HEK293 (cell line): Measurements from ENCODE around the gene CKS1B.

Experiments
- FEZF1 ChIP-seq: fragments of 450-650 bp; formaldehyde crosslinking; IDR thresholded peaks from 2 replicates; pipeline ENCODE4 v1.5.1; 2016; ENCODE audit warnings: missing biosample characterization, missing genetic modification characterization
- GLIS1 ChIP-seq: fragments of 450-650 bp; formaldehyde crosslinking; IDR thresholded peaks from 2 replicates; pipeline ENCODE4 v1.5.1; 2016; ENCODE audit warnings: missing biosample characterization, missing genetic modification characterization
- KLF8 ChIP-seq: fragments of 450-650 bp; formaldehyde crosslinking; IDR thresholded peaks from 2 replicates; pipeline ENCODE4 v1.5.1; 2016; ENCODE audit warnings: missing biosample characterization, missing genetic modification characterization
- KLF9 ChIP-seq: fragments of 450-650 bp; formaldehyde crosslinking; IDR thresholded peaks from 2 replicates; pipeline ENCODE4 v1.5.1; 2016; ENCODE audit warnings: missing biosample characterization, missing genetic modification characterization, low read depth
- OVOL3 ChIP-seq: fragments of 450-650 bp; formaldehyde crosslinking; IDR thresholded peaks from 2 replicates; pipeline ENCODE4 v1.5.1; 2016; ENCODE audit warnings: missing biosample characterization, missing genetic modification characterization
- SALL2 ChIP-seq: fragments of 450-650 bp; formaldehyde crosslinking; IDR thresholded peaks from 2 replicates; pipeline ENCODE4 v1.5.0; 2017; ENCODE audit warnings: missing biosample characterization, mild to moderate bottlenecking, missing genetic modification characterization, borderline replicate concordance
- SP2 ChIP-seq: fragments of 450-650 bp; formaldehyde crosslinking; IDR thresholded peaks from 2 replicates; pipeline ENCODE4 v1.5.1; 2016; ENCODE audit warnings: missing biosample characterization, missing genetic modification characterization
- TRIM28 ChIP-seq: IDR thresholded peaks from 2 replicates; pipeline ENCODE4 v1.6.1; 2011; ENCODE audit warnings: low read length, control low read depth, borderline replicate concordance
- ZBTB48 ChIP-seq: fragments of 450-650 bp; formaldehyde crosslinking; IDR thresholded peaks from 2 replicates; pipeline ENCODE4 v1.5.1; 2016; ENCODE audit warnings: missing biosample characterization, missing genetic modification characterization
- ZFP37 ChIP-seq: fragments of 450-650 bp; formaldehyde crosslinking; IDR thresholded peaks from 2 replicates; pipeline ENCODE4 v1.5.1; 2016; ENCODE audit warnings: missing biosample characterization, missing genetic modification characterization
- ZNF114 ChIP-seq: fragments of 450-650 bp; formaldehyde crosslinking; IDR thresholded peaks from 2 replicates; pipeline ENCODE4 v1.5.0; 2017; ENCODE audit warnings: missing biosample characterization, missing genetic modification characterization
- ZNF140 ChIP-seq: fragments of 450-650 bp; formaldehyde crosslinking; IDR thresholded peaks from 2 replicates; pipeline ENCODE4 v1.5.1; 2016; ENCODE audit warnings: missing biosample characterization, missing genetic modification characterization
- ZNF157 ChIP-seq: fragments of 450-650 bp; formaldehyde crosslinking; IDR thresholded peaks from 2 replicates; pipeline ENCODE4 v1.5.1; 2016; ENCODE audit warnings: missing biosample characterization, missing genetic modification characterization
- ZNF174 ChIP-seq: fragments of 450-650 bp; formaldehyde crosslinking; IDR thresholded peaks from 2 replicates; pipeline ENCODE4 v1.5.0; 2017; ENCODE audit warnings: missing biosample characterization, mild to moderate bottlenecking, missing genetic modification characterization
- ZNF19 ChIP-seq: fragments of 450-650 bp; formaldehyde crosslinking; IDR thresholded peaks from 2 replicates; pipeline ENCODE4; 2016; ENCODE audit warnings: missing biosample characterization, missing genetic modification characterization, low read depth
- ZNF24 ChIP-seq: fragments of 450-650 bp; formaldehyde crosslinking; IDR thresholded peaks from 2 replicates; pipeline ENCODE4 v1.5.1; 2016; ENCODE audit warnings: missing biosample characterization, missing genetic modification characterization
- ZNF292 ChIP-seq: fragments of 450-650 bp; formaldehyde crosslinking; IDR thresholded peaks from 2 replicates; pipeline ENCODE4 v1.5.1; 2016; ENCODE audit warnings: low read depth, missing biosample characterization, missing genetic modification characterization, borderline replicate concordance
- ZNF341 ChIP-seq: fragments of 450-650 bp; formaldehyde crosslinking; IDR thresholded peaks from 2 replicates; pipeline ENCODE4; 2016; ENCODE audit warnings: low read depth, missing biosample characterization, missing genetic modification characterization
- ZNF350 ChIP-seq: fragments of 450-650 bp; formaldehyde crosslinking; IDR thresholded peaks from 2 replicates; pipeline ENCODE4 v1.5.0; 2017; ENCODE audit warnings: missing biosample characterization, mild to moderate bottlenecking, missing genetic modification characterization
- ZNF366 ChIP-seq: fragments of 450-650 bp; formaldehyde crosslinking; conservative IDR thresholded peaks from 2 replicates; pipeline ENCODE4 v1.5.1; 2016; ENCODE audit warnings: missing biosample characterization, missing genetic modification characterization
- ZNF37A ChIP-seq: fragments of 450-650 bp; IDR thresholded peaks from 2 replicates; pipeline ENCODE4 v1.5.1; 2018; ENCODE audit warnings: missing biosample characterization, missing genetic modification characterization
- ZNF416 ChIP-seq: fragments of 450-650 bp; formaldehyde crosslinking; IDR thresholded peaks from 2 replicates; pipeline ENCODE4 v1.5.1; 2016; ENCODE audit warnings: missing biosample characterization, missing genetic modification characterization
- ZNF423 ChIP-seq: fragments of 450-650 bp; formaldehyde crosslinking; IDR thresholded peaks from 2 replicates; pipeline ENCODE4 v1.5.1; 2016; ENCODE audit warnings: missing biosample characterization, missing genetic modification characterization
- ZNF426 ChIP-seq: fragments of 450-650 bp; formaldehyde crosslinking; IDR thresholded peaks from 2 replicates; pipeline ENCODE4 v1.5.1; 2017; ENCODE audit warnings: missing biosample characterization, missing genetic modification characterization, mild to moderate bottlenecking, inconsistent platforms, moderate library complexity
- ZNF521 ChIP-seq: fragments of 450-650 bp; formaldehyde crosslinking; IDR thresholded peaks from 2 replicates; pipeline ENCODE4 v1.5.1; 2017; ENCODE audit warnings: missing biosample characterization, mild to moderate bottlenecking, missing genetic modification characterization
- ZNF571 ChIP-seq: fragments of 450-650 bp; formaldehyde crosslinking; IDR thresholded peaks from 2 replicates; pipeline ENCODE4 v1.5.0; 2017; ENCODE audit warnings: missing biosample characterization, missing genetic modification characterization
- ZNF624 ChIP-seq: fragments of 450-650 bp; formaldehyde crosslinking; IDR thresholded peaks from 2 replicates; pipeline ENCODE4 v1.5.1; 2017; ENCODE audit warnings: missing biosample characterization, missing genetic modification characterization
- ZNF654 ChIP-seq: fragments of 450-650 bp; formaldehyde crosslinking; IDR thresholded peaks from 2 replicates; pipeline ENCODE4 v1.5.1; 2016; ENCODE audit warnings: low read depth, missing biosample characterization, missing genetic modification characterization
- ZNF658 ChIP-seq: fragments of 450-650 bp; formaldehyde crosslinking; IDR thresholded peaks from 2 replicates; pipeline ENCODE4; 2016; ENCODE audit warnings: missing biosample characterization, missing genetic modification characterization
- ZNF664 ChIP-seq: fragments of 450-650 bp; formaldehyde crosslinking; IDR thresholded peaks from 2 replicates; pipeline ENCODE4 v1.5.1; 2016; ENCODE audit warnings: missing biosample characterization, missing genetic modification characterization
- ZNF707 ChIP-seq: fragments of 450-650 bp; formaldehyde crosslinking; IDR thresholded peaks from 2 replicates; pipeline ENCODE4 v1.5.1; 2016; ENCODE audit warnings: missing biosample characterization, missing genetic modification characterization
- ZNF785 ChIP-seq: fragments of 450-650 bp; formaldehyde crosslinking; IDR thresholded peaks from 2 replicates; pipeline ENCODE4 v1.5.1; 2016; ENCODE audit warnings: missing biosample characterization, missing genetic modification characterization
- ZNF830 ChIP-seq: fragments of 450-650 bp; IDR thresholded peaks from 2 replicates; pipeline ENCODE4 v1.5.0; 2018; ENCODE audit warnings: missing biosample characterization, missing genetic modification characterization, low read depth, mild to moderate bottlenecking, moderate library complexity
- ZNF837 ChIP-seq: fragments of 450-650 bp; formaldehyde crosslinking; IDR thresholded peaks from 2 replicates; pipeline ENCODE4 v1.5.1; 2016; ENCODE audit warnings: missing biosample characterization, missing genetic modification characterization
- ZSCAN18 ChIP-seq: fragments of 450-650 bp; formaldehyde crosslinking; IDR thresholded peaks from 2 replicates; pipeline ENCODE4 v1.5.1; 2016; ENCODE audit warnings: missing biosample characterization, missing genetic modification characterization
- ZSCAN23 ChIP-seq: fragments of 450-650 bp; formaldehyde crosslinking; IDR thresholded peaks from 2 replicates; pipeline ENCODE4 v1.5.1; 2016; ENCODE audit warnings: missing biosample characterization, missing genetic modification characterization
- ZXDB ChIP-seq: fragments of 450-650 bp; formaldehyde crosslinking; IDR thresholded peaks from 2 replicates; pipeline ENCODE4 v1.5.1; 2016; ENCODE audit warnings: missing biosample characterization, missing genetic modification characterization
- TF ChIP-seq, protein P1 (sequence below): fragments of 450-650 bp; formaldehyde crosslinking; IDR thresholded peaks from 2 replicates; pipeline ENCODE4 v1.5.1; 2016; ENCODE audit warnings: missing biosample characterization, missing genetic modification characterization
- TF ChIP-seq, protein P2 (sequence below): fragments of 450-650 bp; formaldehyde crosslinking; IDR thresholded peaks from 2 replicates; pipeline ENCODE4 v1.5.1; 2016; ENCODE audit warnings: missing biosample characterization, missing genetic modification characterization

Gene CKS1B

GRCh38 chr1:155003227-155003765 lies 28.8 kb downstream of the CKS1B start (continued):
- TF ChIP-seq KLF8 (tag by site-specific recombination) (no peak), ZNF350 (tag by site-specific recombination) (no peak), ZNF416 (tag by site-specific recombination) (no peak), ZNF837 (tag by site-specific recombination) (no peak), ZNF366 (tag by site-specific recombination) (0 out of 2 replicates have a peak, but pooled peaks have one; percentile 13), ZNF37A (tag by site-specific recombination) (no peak), SALL2 (tag by site-specific recombination) (no peak), ZNF654 (tag by site-specific recombination) (no peak), ZNF571 (tag by site-specific recombination) (no peak), ZNF426 (tag by site-specific recombination) (no peak), ZSCAN18 (tag by site-specific recombination) (no peak), ZNF114 (tag by site-specific recombination) (no peak), ZFP37 (tag by site-specific recombination) (no peak), ZBTB48 (peak; percentile 59; the same call in 1 of the 2 replicates), ZNF174 (tag by site-specific recombination) (no peak), ZSCAN23 (tag by site-specific recombination) (no peak), ZNF19 (no peak), ZNF423 (tag by site-specific recombination) (peak; percentile 70), ZXDB (tag by site-specific recombination) (no peak), ZNF658 (no peak), ZNF521 (tag by site-specific recombination) (no peak), KLF9 (tag by site-specific recombination) (no peak), ZNF157 (tag by site-specific recombination) (no peak), TRIM28 (no peak), OVOL3 (tag by site-specific recombination) (no peak), ZNF664 (tag by site-specific recombination) (no peak), ZNF707 (no peak), ZNF140 (tag by site-specific recombination) (no peak), ZNF341 (tag by site-specific recombination) (peak; percentile 41; the same call in 1 of the 2 replicates), FEZF1 (tag by site-specific recombination) (no peak), ZNF292 (tag by site-specific recombination) (no peak), ZNF785 (no peak), GLIS1 (tag by site-specific recombination) (peak; percentile 72), ZNF24 (0 out of 2 replicates have a peak, but pooled peaks have one; percentile 9), SP2 (tag by site-specific recombination) (no peak), ZNF624 (tag by site-specific recombination) (no peak), ZNF830 (tag by site-specific recombination) (no peak)
- TF ChIP-seq, protein P1, sequence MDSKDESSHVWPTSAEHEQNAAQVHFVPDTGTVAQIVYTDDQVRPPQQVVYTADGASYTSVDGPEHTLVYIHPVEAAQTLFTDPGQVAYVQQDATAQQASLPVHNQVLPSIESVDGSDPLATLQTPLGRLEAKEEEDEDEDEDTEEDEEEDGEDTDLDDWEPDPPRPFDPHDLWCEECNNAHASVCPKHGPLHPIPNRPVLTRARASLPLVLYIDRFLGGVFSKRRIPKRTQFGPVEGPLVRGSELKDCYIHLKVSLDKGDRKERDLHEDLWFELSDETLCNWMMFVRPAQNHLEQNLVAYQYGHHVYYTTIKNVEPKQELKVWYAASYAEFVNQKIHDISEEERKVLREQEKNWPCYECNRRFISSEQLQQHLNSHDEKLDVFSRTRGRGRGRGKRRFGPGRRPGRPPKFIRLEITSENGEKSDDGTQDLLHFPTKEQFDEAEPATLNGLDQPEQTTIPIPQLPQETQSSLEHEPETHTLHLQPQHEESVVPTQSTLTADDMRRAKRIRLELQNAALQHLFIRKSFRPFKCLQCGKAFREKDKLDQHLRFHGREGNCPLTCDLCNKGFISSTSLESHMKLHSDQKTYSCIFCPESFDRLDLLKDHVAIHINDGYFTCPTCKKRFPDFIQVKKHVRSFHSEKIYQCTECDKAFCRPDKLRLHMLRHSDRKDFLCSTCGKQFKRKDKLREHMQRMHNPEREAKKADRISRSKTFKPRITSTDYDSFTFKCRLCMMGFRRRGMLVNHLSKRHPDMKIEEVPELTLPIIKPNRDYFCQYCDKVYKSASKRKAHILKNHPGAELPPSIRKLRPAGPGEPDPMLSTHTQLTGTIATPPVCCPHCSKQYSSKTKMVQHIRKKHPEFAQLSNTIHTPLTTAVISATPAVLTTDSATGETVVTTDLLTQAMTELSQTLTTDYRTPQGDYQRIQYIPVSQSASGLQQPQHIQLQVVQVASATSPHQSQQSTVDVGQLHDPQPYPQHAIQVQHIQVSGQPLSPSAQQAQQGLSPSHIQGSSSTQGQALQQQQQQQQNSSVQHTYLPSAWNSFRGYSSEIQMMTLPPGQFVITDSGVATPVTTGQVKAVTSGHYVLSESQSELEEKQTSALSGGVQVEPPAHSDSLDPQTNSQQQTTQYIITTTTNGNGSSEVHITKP (tag by site-specific recombination), result peak; percentile 73
- TF ChIP-seq, protein P2, sequence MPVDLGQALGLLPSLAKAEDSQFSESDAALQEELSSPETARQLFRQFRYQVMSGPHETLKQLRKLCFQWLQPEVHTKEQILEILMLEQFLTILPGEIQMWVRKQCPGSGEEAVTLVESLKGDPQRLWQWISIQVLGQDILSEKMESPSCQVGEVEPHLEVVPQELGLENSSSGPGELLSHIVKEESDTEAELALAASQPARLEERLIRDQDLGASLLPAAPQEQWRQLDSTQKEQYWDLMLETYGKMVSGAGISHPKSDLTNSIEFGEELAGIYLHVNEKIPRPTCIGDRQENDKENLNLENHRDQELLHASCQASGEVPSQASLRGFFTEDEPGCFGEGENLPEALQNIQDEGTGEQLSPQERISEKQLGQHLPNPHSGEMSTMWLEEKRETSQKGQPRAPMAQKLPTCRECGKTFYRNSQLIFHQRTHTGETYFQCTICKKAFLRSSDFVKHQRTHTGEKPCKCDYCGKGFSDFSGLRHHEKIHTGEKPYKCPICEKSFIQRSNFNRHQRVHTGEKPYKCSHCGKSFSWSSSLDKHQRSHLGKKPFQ (tag by site-specific recombination), result no peak
